HG02763 (cell line): ENCODE measurements around the gene PCA3.

Experiments
- ATAC-seq: cut with Tn5 transposase; IDR thresholded peaks from one replicate; pipeline ENCODE4 v1.9.1; 2021; ENCODE audit warnings: mild to moderate bottlenecking, moderate library complexity; ENCODE audit not compliant: unreplicated experiment

The PCA3 gene

GRCh38 chr9:76756268-76756640 is 8.0 kb upstream of the PCA3 start:
- peak; percentile 28 for ATAC-seq

DNA sequence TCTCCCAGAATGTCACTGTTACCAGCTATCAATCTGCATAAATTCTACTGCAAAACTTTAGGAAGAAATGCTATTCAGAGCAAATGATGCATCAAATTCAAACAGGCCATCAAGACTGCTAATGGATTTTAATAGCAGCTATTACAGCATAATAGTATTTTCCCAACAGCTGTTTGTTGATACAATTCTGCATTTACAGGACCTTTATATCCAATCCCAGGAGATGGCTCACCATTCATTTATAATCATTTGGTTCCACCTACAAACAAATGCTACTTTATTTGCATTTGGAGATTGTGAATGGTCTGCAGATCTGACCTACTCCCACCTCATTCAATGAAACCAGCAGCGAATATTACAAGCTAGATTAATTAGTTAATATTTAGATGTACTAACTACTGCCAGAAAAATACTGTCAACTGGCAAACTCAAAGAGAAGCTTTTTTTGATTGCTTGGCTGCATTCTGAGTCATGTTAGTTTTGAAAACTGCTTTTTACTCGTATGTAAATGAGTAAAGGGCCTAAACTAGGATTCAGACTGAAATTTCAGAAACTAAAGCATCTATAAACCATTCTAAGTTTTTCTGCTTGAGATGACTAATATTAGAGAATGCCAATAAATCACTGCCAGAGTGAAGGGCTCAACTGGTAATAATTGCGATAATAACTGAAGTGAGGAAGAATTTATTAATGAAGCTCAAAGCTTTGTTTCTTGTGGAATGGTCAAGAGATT is 7.1 kb upstream of the PCA3 start:
- ATAC-seq, result no peak

- no peak for ATAC-seq
Measured at GRCh38 chr9:76758476-76758875, 5.8 kb upstream of the PCA3 start.

GRCh38 chr9:76759732-76760131 is 4.5 kb upstream of the PCA3 start:
- no peak for ATAC-seq

DNA sequence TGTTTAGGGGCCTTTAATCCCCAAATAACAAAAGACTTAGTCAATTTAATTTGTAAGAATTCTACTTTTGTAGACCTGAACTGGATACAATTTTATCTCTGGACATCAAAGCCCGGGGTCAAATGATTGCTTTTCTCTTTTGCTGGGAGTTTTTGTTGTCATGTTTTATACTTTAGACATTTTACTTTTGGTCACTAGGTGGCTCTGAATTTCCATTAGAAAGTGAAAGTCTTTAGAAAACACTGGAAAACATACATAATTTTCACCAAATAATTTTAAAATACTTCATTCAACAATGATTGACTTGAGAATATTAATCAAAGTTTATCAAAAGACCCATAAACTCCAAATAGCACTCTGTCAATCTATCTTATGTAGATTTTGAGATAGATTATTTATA is 2.8 kb upstream of the PCA3 start:
- ATAC-seq, result no peak

GRCh38 chr9:76766126-76766525 is 1.9 kb downstream of the PCA3 start:
- no peak for ATAC-seq

DNA sequence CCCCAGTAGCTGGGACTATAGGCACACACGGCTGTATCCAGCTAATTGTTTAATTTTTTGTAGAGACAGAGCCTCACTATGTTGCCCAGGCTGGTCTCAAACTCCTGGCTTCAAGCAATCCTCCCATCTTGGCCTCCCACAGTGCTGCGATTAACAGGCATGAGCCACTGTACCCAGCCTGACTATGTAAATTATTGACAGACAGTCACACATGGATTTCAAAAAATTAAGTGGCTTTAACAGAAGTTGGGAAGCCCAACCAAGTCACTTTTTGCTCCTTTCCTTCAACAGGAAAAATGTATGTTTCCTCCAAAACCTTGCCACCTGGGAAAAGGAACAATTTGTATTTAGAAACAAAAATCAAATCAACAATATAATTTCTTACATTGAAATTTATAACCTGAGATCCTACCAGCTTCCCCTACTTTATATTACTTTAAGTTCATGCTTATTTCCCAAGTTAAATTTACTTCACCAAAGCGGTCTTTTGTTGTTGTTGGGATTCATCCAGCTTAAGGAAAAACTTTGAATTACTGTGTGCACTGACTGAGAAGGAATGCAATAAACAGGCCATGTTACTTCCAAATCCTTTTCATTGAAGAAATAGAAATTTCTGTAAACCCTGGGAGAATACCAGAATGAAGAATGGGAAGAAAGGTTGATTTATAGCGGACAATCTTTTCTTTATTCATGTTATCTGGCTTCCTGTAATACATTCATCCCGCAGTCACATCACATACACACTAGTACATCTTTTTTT is 8.6 kb downstream of the PCA3 start:
- no peak for ATAC-seq

GRCh38 chr9:76784881-76785280 is 20.6 kb downstream of the PCA3 start:
- no peak for ATAC-seq

GRCh38 chr9:76785501-76785900 is 21.3 kb downstream of the PCA3 start:
- ATAC-seq, result no peak

- no peak for ATAC-seq
Measured at GRCh38 chr9:76787677-76788076, 23.4 kb downstream of the PCA3 start.

GRCh38 chr9:76789840-76790239 is 25.6 kb downstream of the PCA3 start:
- no peak for ATAC-seq

- ATAC-seq, result no peak
Measured at GRCh38 chr9:76793784-76794431, 29.7 kb downstream of the PCA3 start.

DNA sequence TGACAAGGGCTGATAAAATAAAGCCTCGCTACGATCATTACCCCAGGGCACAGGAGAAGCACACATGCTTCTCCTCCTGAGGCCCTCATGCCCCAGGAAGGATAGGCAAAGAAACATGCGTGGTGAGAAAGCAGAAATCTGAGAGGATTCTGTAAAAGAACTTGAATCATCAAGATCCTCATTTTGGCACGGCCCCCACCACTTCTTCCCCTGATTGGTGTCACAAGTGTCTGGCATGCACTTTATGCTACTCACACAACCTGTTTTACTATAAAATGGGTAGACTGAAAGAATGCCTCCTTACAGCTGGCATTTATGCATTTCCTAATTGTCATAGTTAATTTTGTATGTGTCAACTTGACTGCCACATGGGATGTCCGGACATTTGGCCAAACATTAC is 32.1 kb downstream of the PCA3 start:
- no peak for ATAC-seq

GRCh38 chr9:76798527-76798926 is 34.3 kb downstream of the PCA3 start:
- ATAC-seq, result no peak

- no peak for ATAC-seq
Measured at GRCh38 chr9:76799473-76799872, 35.2 kb downstream of the PCA3 start.

- no peak for ATAC-seq
Measured at GRCh38 chr9:76800901-76801300, 36.7 kb downstream of the PCA3 start.

DNA sequence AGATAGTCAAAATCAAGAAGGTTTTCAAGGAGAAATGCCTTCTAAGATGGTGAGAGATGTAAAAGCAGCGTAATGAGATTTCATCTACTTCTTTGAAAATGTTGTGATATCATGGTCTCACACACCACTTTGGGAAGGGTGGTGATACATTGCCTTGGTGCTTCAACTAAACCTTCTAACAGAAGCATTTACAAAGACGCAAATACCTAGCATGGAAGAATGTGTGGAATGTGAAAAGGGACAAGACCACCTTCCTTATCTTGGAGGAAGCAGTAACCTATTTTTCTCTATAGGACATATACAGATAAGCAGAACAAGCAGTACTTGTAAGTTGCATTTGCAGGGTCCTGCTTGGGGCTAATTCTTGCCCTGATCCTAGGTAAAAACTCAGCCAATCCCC is 38.8 kb downstream of the PCA3 start:
- no peak for ATAC-seq

GRCh38 chr9:76803762-76804161 is 39.5 kb downstream of the PCA3 start:
- ATAC-seq, result no peak

DNA sequence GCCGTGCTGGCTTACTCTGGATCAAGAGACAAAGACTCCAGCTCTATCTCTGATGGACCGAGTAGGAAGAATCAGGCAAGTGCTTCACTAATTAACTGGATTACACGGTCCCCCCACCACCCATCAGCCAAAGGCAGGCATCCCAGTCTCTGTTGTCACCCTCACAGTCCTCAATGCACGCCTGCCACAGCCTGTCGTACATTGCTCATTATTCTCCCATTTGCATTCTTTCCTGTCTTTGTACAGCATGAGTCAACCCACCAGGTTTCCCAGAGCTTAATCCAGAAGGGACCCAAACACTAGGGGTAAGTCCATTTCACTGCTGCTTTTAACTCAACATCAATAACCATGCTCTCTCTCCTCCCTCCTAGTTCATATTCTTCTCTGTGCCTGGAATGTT is 44.4 kb downstream of the PCA3 start:
- ATAC-seq, result no peak

GRCh38 chr9:76810377-76810957 is 46.2 kb downstream of the PCA3 start:
- ATAC-seq, result peak; percentile 53

- ATAC-seq, result no peak
Measured at GRCh38 chr9:76812591-76812990, 48.4 kb downstream of the PCA3 start.

DNA sequence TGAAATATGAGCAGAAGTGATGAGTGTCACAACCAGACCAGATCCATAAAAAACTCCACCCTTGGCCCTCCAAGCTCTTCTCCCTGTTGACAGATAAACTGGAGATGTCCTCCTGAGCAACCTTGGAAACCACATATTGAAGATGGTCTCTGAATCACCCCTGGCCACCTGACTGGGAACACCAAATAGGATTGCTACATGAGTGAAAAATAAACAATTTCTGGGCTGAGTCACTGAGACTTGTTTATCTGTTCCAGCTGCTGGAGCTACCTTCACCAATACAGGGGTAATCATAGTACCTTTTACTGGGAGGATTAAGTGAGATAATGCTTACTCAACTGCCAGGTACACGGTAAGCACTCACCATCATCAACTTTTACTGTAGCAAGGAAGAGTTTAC is 53.3 kb downstream of the PCA3 start:
- ATAC-seq, result no peak
